GM12878 (cell line): ENCODE results near the gene DLGAP3. TPM values are rescaled to one million over a fixed set of nuclear protein-coding genes. Genes with fewer than 3 reads are reported as not detected.

Source experiments
- CREM ChIP-seq: IDR thresholded peaks from 2 replicates; pipeline ENCODE4 v1.6.1; 2014; ENCODE audit warnings: antibody characterized with exemption, low read depth
- polyA plus RNA-seq, 11 experiments: library from polyadenylated mRNA; depleted of rRNA in 4 of 11; unstranded in 6 of 11; stranded (reverse) in 5 of 11; fragments of >200 nt; fragmentation: Nextera tagmentation in 4 of 11; fragmentation: Illumina TruSeq in 1 of 11; extraction: Ambion mirVana in 4 of 11; extraction: Trizol in 1 of 11; gene quantifications; 1 replicate in 1 of 11; 2 replicates in 10 of 11; pipeline versions ENCODE4 v1.2.1 to v1.2.3, GENCODE V29; 2011 to 2016; ENCODE audit warnings: inconsistent platforms in 2 of 11, missing spikeins in 2 of 11, low read depth in 1 of 11
- total RNA-seq, 4 experiments: library from RNA; depleted of rRNA in 3 of 4; stranded (reverse); fragments of >200 nt in 3 of 4; fragmentation: Illumina TruSeq in 1 of 4; extraction: Trizol in 1 of 4; gene quantifications; 2 replicates each; pipeline versions ENCODE4 v1.2.1 to v1.2.3, GENCODE V29; 2013 to 2021
- TF ChIP-seq, protein P1 (sequence below): IDR thresholded peaks from 2 replicates; pipeline ENCODE4 v1.6.1; 2011; ENCODE audit warnings: low read depth, low read length, improper control_type of control experiment, borderline replicate concordance
- TF ChIP-seq, protein P2 (sequence below): fragments of 450-650 bp; formaldehyde crosslinking; IDR thresholded peaks from 2 replicates; pipeline ENCODE4 v1.4.0; 2020; ENCODE audit warnings: mild to moderate bottlenecking, moderate library complexity
- TF ChIP-seq, protein P3 (sequence below): fragments of 150-350 bp; IDR thresholded peaks from 2 replicates; pipeline ENCODE4 v1.6.1; 2016; ENCODE audit warnings: low read depth, low read length

The DLGAP3 gene
- total and polyA plus RNA-seq, 10 of the 15 experiments (the other 5 are each of a cell fraction or from before 2014, with no cell fraction given), result 0.03 to 0.15 (median 0.08) TPM; not detected in 4

DNA sequence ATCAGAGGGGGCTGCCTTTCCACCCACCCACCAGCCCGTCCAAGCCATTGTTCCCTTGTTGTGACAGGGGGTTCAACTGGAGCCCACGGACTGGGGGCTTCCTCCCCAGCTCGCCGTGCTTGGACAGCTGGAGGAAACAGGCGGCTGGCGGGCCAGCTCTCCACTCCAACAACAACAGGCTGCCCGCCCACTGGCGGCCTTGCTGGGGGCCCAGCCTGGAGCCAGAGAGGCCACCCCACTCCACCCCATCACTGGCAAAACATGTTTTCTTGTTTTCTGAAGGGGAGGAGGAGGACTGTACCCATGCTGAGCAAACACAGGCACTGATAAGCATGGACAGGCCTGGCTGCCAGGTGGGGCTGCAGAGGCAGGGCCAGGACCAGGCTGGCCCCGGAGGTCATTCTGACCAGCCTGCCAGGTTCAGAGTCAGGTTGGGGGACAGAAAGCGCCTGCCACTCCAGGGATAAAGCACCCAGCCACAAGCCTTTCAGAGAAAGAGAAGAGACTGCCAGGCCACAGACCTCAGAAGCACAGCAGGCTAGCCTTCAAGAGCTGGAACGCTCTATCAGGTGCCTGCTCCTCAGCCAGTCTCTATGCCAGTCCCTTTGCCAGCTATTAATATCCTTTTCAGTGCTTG is 103.9 kb downstream of the DLGAP3 start (continued):
- TF ChIP-seq, protein P1, sequence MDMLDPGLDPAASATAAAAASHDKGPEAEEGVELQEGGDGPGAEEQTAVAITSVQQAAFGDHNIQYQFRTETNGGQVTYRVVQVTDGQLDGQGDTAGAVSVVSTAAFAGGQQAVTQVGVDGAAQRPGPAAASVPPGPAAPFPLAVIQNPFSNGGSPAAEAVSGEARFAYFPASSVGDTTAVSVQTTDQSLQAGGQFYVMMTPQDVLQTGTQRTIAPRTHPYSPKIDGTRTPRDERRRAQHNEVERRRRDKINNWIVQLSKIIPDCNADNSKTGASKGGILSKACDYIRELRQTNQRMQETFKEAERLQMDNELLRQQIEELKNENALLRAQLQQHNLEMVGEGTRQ, result no peak
- TF ChIP-seq, protein P2, sequence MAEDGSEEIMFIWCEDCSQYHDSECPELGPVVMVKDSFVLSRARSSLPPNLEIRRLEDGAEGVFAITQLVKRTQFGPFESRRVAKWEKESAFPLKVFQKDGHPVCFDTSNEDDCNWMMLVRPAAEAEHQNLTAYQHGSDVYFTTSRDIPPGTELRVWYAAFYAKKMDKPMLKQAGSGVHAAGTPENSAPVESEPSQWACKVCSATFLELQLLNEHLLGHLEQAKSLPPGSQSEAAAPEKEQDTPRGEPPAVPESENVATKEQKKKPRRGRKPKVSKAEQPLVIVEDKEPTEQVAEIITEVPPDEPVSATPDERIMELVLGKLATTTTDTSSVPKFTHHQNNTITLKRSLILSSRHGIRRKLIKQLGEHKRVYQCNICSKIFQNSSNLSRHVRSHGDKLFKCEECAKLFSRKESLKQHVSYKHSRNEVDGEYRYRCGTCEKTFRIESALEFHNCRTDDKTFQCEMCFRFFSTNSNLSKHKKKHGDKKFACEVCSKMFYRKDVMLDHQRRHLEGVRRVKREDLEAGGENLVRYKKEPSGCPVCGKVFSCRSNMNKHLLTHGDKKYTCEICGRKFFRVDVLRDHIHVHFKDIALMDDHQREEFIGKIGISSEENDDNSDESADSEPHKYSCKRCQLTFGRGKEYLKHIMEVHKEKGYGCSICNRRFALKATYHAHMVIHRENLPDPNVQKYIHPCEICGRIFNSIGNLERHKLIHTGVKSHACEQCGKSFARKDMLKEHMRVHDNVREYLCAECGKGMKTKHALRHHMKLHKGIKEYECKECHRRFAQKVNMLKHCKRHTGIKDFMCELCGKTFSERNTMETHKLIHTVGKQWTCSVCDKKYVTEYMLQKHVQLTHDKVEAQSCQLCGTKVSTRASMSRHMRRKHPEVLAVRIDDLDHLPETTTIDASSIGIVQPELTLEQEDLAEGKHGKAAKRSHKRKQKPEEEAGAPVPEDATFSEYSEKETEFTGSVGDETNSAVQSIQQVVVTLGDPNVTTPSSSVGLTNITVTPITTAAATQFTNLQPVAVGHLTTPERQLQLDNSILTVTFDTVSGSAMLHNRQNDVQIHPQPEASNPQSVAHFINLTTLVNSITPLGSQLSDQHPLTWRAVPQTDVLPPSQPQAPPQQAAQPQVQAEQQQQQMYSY (CRISPR knock-in tag), result no peak
- TF ChIP-seq, protein P3, sequence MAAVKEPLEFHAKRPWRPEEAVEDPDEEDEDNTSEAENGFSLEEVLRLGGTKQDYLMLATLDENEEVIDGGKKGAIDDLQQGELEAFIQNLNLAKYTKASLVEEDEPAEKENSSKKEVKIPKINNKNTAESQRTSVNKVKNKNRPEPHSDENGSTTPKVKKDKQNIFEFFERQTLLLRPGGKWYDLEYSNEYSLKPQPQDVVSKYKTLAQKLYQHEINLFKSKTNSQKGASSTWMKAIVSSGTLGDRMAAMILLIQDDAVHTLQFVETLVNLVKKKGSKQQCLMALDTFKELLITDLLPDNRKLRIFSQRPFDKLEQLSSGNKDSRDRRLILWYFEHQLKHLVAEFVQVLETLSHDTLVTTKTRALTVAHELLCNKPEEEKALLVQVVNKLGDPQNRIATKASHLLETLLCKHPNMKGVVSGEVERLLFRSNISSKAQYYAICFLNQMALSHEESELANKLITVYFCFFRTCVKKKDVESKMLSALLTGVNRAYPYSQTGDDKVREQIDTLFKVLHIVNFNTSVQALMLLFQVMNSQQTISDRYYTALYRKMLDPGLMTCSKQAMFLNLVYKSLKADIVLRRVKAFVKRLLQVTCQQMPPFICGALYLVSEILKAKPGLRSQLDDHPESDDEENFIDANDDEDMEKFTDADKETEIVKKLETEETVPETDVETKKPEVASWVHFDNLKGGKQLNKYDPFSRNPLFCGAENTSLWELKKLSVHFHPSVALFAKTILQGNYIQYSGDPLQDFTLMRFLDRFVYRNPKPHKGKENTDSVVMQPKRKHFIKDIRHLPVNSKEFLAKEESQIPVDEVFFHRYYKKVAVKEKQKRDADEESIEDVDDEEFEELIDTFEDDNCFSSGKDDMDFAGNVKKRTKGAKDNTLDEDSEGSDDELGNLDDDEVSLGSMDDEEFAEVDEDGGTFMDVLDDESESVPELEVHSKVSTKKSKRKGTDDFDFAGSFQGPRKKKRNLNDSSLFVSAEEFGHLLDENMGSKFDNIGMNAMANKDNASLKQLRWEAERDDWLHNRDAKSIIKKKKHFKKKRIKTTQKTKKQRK, result no peak
- no peak for TF ChIP-seq CREM
